Sciatic nerve (tissue), 2 donors: ENCODE data around the gene TJP2. TPM values are rescaled to one million over a fixed set of nuclear protein-coding genes. Genes with fewer than 3 reads are reported as not detected.
A peak's percentile ranks its signal among the peaks of the same experiment; 100 is the strongest.
"Not testable (repeated sequence)": the region's sequence is repeated elsewhere in the genome, so short reads cannot be mapped to it uniquely, and the experiment has no call there.

ENCODE experiments used
- ATAC-seq: fragments of 200-7000 bp; cut with Tn5 transposase; one replicate; pipeline ENCODE4 v1.9.1; 2020; ENCODE audit warnings: mild to moderate bottlenecking, moderate library complexity
- DNase-seq: peaks from one replicate; pipeline ENCODE4 v3.0.0-alpha.2; 2020; ENCODE audit warnings: low spot score
- intact Hi-C: fragments of 100-400 bp; cut with DNase I; formaldehyde crosslinking; loops from one replicate; pipeline ENCODE4 v1.14.2; 2022
- total RNA-seq: library from RNA; stranded (reverse); fragmentation: NEBNext Ultra II Directional; extraction: Animal tissue kit (Norgen Biotek cat#: 25700); gene quantifications from one replicate; pipeline ENCODE4 v1.2.1, GENCODE V29; 2021
- donor health status: DM: no; HTN: no; CAD: no.
- donor health status: DM: no; HTN: no; CAD: no.

Gene TJP2
- total RNA-seq, 1 donor from 2014 or later = 129 TPM

DNA sequence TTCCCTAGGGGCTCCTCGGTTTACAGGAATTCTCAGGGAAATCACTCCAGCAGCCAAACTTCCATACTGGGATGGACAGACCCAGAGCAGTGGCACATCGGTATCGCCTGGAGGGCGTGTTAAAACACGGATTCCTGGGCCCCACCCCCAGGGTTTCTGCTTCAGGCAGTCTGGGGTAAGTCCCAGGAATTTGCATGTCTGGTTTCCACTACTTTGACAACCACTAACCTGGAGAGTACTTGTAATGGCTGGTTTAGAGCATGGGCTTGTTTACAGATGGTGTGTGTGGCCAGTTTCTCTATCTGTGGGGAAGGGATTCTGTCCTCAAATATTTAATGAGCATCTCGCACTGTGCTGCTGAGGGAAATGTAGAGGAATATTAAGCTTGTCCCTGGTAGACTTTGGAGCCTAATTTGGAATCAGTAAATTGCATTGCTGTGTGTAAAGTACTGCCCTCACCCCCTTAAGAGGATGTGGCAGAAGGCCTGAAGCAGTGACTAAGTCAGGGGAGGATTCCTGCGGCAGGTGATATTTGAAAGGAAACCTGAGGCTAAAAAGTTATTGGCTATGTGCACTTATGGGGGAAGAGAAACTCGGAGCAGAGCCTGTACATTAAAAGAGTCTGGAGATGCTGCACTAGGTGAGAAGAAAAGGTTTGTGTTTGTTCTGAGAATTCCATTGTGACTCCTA, 18.6 kb upstream of the TJP2 start:
- ATAC-seq (no peak), DNase-seq (no peak)
- intact Hi-C loops = no loop called here

DNA sequence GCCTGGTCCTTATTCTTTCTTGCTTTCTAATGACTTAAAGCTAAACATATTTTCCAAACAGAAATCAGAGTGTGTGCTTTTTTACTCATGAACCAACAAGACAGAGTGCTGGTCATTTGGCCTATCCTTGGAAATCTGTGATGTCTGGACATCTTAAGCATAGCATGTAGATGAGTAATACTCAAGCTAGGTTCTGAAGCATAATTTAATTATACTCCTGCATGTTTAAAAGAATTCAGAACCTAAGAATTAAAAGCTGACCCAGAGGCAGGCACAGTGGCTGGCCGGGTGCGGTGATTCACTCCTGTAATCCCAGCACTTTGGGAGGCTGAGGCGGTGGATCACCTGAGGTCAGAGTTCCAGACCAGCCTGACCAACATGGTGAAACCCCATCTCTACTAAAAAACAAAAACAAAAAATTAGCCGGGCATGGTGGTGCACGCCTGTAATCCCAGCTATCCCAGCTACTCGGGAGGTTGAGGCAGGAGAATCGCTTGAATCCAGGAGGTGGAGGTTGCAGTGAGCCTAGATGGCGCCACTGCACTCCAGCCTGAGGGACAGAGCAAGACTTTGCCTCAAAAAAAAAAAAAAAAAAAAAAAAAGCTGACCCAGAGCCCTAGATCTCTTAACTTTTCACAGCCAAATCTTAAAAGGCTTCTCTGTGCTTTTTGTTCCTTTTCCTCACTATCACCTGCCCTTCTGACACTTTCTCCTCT, 16.2 kb upstream of the TJP2 start:
- no peak for DNase-seq
- no peak for ATAC-seq
- intact Hi-C loops = no loop called here

DNA sequence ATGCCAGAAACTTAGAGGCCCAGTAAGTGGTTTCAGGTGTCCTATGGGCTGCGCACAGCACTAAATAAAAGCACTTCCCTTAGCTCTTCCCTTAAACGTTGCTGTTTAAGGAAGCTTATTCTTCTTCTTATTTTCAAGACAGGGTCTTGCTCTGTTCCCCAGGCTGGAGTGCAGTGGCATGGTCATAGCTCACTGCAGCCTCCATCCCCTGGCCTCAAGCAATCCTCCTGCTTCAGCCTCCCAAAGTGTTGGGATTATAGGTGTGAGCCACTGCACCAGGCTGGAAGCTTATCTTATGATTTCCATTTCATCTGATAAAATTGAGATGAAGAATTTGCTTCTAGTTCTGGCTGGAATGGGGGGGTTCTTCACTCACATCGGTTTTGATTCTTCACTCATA, 15.6 kb upstream of the TJP2 start:
- ATAC-seq (no peak), DNase-seq (no peak)
- intact Hi-C loops = no loop called here

DNA sequence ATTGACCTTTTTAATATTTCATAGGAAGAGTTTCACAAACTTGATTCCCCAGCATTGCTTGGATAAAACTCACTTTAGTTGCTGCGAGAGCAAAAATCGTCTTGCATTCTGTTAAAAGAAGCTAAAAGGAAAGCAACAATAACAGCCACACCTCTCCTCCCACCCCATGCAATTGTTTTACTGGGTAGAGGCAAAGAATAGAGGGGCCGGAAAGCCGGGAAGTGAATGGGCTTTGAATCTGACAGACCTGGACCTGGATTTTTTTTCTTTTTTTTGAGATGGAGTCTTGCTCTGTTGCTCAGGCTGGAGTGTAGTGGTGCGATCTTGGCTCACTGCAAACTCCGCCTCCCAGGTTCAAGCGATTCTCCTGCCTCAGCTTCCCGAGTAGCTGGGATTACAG, 9.5 kb upstream of the TJP2 start:
- ATAC-seq, intact Hi-C loops, DNase-seq: not testable (repeated sequence)

DNA sequence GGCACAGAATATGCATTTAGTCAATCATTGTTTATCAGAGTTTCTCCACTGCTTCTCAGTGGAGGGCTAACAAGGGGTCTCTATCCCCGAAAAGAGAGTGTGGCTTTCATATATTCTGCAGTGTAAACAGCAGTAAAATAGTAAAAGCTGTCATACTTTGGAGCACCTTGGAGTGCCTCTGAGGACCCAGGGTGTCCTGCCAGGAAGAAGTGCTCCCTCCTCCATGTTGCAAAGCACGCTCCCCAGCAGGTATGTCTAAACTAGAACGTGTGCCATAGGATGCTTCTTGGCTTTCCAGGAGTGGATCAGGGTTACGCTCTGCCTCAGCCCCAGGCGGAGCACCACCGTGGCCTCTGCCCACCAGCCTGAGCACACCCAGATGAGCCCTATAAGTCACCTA, 8.5 kb upstream of the TJP2 start:
- intact Hi-C loops = no loop called here
- ATAC-seq = no peak
- no peak for DNase-seq

DNA sequence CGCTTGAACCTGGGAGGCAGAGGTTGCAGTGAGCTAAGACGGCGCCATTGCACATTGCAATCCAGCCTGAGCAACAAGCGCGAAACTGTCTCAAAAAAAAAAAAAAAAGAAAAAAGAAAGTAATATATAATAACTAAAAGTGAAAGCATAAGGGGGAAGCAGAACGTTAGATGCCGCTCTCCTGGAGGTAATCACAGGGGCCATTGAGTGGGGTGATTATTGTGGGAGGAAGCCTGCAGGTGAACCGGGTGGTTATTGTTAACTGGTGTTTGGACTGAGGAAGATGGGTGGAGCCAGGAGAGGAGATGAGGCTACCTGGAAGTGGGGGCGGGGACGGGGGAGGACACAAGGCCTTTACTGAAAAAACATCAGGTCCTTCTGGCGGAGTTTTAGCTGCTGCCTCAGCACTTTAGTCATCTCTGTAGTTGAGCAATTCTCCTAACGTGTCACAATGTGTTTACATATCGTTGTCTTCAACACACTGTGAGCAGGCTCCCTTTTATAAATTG, 5.3 kb upstream of the TJP2 start:
- intact Hi-C loops = no loop called here
- DNase-seq (no peak), ATAC-seq (peak; percentile 55)

DNA sequence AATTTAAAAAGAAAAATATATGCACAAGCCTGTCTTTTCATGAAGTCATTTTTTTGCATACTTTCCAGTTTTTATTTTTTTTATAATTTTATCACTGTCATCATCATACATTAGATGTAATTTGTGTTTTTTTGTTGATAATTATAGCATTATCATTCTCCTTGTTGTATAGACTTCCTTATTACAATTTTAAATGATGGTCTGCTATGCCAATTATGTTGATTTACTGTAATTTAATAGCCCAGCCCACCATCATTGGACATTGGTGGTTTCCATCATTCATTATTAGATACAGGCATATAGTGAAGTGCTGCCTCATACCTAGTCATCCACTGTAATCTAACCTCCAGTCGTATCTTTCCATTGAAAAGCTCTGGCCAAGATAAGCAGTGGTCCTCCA, 3.8 kb upstream of the TJP2 start:
- intact Hi-C loops = no loop called here
- DNase-seq (no peak), ATAC-seq (no peak)

DNA sequence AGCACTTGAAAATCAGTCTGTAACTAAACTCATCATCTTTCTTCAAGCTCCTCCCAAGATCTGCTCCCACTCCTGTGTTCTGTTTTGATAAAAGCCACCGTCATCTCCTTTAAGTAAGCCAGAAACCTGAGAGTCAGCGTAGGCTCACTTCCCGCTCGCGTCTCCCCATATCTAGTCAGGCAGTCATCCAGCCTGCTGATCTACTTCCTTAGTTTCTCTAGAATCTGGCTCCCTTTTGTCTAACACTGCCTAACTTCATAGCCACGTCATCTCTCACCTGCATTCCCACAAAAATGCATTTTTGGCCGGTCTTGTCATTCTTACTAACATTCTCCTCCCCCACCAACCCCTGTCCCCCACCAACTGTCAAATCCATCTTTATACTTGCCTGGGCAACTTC, 3.0 kb upstream of the TJP2 start:
- ATAC-seq (no peak), DNase-seq (no peak)
- intact Hi-C loops = no loop called here

DNA sequence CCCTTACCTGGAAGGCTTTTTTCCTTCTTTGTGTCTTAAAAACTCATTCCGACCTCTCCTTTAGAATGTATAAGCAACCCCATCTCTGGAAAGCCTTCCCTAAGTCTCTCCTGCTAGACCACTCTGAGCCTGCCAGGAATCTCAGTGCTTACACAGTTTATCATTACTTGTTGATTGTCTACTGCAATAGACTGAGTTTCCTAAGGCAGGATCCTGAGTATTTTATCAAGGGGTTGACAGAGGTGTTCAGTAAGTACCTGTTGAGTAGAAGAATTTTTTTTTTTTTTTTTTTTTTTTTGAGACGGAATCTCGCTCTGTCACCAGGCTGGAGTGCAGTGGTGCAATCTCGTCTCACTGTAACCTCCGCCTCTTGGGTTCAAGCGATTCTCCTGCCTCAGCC, 2.6 kb upstream of the TJP2 start:
- DNase-seq (no peak), ATAC-seq (no peak)
- intact Hi-C loops = no loop called here

DNA sequence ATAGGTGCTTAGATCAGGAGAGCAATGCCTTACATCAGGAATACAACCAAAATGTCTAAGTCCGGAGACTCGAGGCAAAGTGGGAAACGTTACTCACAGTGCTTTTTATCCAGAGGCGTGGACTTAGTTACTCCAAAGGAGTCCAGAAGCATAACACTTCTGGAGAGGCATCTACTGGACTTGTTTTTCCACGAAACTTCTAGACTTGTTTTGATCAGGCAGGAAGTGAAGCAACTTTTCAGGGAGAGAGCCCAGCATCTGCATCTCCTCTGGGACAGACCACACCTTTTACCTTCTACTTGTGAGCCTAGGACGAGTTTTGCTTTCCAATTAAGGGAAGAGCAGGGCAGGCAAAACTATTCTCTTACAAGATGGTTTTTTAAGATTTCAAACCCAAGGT, 1.2 kb upstream of the TJP2 start:
- intact Hi-C loops = no loop called here
- DNase-seq (no peak), ATAC-seq (no peak)

DNA sequence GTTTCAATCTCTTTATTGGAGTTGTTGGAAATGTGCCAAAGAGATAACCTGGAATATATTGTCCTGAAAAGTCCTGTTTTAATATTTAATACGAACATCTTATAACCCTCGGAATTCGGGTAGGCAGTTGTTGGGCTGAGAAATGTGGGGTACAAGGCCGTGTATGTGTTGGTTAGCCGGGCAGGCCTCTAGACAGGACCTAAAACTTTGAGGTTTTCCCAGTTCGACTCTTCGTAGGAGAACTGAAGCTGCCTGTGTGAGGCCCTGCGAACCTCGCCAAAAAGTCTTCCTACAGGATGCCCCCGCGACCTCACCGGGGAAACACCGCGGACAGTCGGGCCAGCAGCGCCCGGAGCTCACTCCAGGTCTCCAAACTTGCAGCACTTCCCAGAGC, 583 bp upstream of the TJP2 start:
- DNase-seq (no peak), ATAC-seq (no peak)
- intact Hi-C loops = no loop called here

DNA sequence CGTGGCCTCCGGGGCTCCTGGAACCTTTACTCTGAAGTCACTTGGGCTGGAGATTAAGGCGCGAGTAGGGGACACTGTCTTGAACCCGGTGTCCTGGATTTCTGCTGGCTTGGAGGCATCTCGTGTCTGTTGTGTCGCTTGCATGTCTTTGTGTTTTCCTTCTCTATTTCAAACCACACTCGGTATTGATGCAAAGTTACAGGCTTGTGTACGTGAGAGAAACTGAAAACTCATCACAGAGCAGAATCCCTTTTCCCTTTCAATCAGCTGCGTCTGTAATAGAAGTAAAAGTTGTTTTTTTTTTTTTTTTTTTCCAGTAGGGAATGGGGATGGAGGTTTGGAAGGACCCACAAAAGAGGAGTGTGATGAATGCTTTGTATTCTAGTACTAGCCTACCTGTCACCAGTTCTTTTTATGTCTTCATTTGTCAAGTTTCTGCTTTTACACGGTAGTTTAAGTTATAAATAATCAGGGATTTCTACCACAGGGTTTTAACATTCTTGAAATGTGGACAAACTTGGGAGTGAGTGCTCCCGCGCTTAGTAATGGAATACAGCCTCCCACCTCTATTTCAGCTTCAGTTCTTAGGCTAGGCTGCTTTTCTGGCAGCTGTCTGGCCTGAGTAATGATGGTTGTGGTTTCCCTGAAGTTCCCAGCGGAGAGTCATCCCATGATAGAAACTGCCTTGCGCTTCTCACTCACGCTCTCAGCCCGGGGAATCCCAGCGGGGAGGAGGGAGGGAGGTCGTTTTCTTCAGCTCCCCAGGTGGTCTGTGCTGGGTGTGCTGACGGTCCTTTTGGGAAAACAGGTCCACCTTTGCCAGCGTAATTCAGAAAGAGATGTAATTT, 763 bp downstream of the TJP2 start:
- DNase-seq = peak; percentile 77
- peak; percentile 81 for ATAC-seq
- intact Hi-C loops = no loop called here

DNA sequence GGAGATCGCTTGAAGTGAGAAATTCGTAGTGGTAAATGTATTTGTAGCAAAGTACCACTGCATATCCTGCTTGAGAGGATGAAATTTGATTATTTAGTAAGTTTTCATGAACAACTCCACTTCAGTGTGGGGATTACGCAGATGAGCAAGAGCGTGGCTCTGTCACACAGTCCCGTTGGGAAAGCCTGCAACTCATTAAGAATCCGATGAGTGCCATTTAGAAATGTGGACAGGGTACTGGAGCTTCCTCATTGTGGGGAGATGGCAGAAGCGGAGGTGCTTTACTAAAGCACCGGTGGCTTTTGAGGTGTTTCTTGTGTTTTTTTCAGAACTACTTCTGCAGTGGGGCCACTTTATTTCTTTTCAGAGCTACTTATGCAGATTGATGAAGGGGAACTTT, 1.4 kb downstream of the TJP2 start:
- DNase-seq (no peak), ATAC-seq (no peak)
- intact Hi-C loops = no loop called here

DNA sequence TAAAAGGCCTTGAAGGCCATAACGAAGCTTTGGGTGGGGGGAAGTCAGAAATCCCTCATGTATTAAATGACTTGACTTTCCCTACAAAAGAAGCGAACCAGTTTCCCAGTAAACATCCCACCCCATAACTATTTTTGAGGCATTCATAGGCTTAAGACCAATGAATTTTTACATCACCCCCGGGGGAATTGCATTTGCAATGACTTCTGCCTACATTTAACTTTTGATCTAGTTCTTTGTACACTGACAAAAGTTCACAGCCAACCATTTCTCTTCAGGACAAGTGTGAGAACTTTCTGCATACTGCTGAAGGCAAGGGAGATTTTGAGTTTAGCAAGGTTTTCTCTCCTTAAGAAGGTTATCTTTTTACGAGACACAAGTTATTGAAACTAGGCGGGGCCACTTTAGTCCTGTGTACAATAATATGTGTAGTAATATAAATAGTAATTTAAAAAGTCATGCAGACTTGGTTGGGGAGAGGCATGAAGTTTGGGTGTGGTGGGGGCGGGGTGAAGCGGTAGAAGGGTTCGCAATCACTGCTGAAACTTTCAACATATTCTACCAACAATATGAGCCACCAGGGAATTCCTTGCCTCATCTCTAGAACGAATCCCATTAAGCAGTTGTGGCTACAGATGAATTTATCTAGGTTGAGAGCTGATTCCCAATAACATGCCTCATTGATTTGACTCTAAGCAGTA, 2.5 kb downstream of the TJP2 start:
- ATAC-seq = no peak
- DNase-seq = no peak
- intact Hi-C loops = no loop called here

DNA sequence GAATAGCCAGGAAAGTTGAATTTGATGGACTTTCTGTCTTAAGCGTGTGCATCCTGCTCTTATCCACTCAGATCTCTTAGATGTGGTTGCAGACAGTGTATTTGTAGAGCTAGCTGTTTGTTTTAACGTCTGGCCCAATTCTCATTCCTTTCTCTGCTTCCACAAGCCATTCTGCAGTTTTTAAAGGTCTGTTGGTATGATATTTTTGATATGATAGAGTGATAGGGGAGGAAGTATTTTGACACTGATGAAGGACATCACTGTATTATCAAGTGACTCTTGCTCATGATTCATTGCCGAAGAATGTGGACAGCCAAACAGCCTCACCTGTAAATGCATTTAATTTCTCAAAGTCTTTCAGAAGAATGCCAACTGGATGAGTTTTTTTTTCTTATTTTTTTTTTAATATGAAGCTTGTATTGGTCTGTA, 4.5 kb downstream of the TJP2 start:
- intact Hi-C loops = no loop called here
- ATAC-seq (no peak), DNase-seq (no peak)

DNA sequence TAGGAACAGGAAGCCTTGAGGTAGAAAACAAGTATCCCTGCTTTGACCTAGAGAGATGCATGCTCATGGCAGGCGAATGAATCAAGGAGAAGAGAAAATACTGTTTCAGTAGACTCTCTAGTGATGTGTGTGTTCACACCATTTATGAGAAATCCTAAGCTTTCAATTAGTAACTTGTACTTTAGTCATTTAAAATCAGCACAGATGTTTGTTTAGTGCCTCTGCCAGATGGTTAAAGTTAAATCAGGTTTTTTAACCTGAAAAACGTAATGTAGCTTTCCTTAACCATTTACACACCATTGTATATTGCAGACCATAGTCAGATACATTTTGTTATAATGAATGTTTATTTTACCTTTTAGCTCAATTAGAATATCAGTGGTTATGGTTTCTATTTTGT, 5.0 kb downstream of the TJP2 start:
- DNase-seq (no peak), ATAC-seq (no peak)
- intact Hi-C loops = no loop called here

DNA sequence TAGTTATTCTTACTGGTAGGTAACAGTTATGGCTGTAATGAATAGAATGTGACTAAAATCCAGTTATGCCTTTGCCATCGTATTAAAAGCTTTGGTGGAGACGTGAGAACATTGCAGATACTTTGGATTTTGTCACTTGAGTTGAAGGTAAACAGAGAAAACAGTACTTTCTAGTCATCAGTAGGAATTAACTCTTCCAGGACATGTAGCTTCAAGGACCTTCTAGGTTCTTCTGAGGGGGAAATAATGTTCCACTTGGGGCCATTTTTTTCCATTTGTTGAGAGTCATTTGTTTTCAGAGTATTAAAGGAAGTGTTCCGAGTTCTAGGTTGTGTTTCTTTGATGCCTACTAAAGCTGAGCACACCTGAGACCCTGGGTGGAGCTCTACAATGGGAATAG, 6.1 kb downstream of the TJP2 start:
- intact Hi-C loops = no loop called here
- no peak for ATAC-seq
- DNase-seq = no peak

DNA sequence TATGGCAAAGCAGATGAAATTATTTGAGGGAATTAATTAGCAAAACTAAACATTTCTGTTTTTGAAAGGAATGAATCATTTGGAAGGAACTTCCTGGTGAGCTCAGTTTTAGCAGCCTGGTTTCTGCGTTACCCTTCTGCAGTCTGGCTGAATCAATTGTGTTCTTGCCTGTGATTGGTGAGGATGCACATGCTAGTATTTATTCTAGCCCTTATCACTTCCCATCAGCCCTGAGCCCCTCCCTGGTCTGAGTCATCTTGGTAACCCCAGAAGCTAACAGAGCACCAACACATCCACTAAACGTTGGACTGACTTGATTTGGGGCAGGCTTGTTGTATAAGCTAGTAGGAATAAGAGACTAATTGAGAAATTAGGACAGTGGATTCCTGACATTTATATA, 6.6 kb downstream of the TJP2 start:
- intact Hi-C loops = no loop called here
- DNase-seq = no peak

DNA sequence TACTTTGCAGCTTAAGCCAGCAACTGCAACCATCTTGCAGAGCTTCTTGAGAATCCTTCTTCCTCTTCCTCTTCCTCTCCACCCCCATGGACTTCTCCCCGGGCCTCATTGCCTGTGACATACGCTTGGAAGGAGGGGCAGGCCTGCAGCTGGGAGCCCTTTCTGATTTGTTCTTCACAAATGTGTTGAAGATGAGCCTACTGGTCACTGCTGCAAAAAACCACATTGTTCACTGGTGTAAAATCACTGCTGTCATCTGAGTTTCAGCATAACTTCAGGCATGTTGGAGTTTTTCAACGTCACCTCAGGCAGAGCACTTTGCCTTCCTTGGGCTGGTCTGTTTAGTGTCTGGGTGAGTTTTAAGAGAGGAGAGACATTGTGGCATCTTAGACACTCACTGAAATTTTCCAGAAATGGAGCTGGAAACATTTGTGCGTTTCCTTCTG, 7.9 kb downstream of the TJP2 start:
- intact Hi-C loops = no loop called here
- peak; percentile 30 for ATAC-seq

More for the DNA sequence above, 6.6 kb downstream of the TJP2 start:
- peak; percentile 36 for ATAC-seq

More for the DNA sequence above, 7.9 kb downstream of the TJP2 start:
- no peak for DNase-seq
